Inflammatory macrophage treated with lipopolysaccharide for 1 hour (primary cell): ENCODE data around the gene XPO6.
"Not testable (repeated sequence)": the region's sequence is repeated elsewhere in the genome, so short reads cannot be mapped to it uniquely, and the experiment has no call there.

Experiments
- DNase-seq, 2 donors: peaks; one replicate each; pipeline ENCODE4 v3.0.0-alpha.2; 2020 to 2022

XPO6 gene, protein sequence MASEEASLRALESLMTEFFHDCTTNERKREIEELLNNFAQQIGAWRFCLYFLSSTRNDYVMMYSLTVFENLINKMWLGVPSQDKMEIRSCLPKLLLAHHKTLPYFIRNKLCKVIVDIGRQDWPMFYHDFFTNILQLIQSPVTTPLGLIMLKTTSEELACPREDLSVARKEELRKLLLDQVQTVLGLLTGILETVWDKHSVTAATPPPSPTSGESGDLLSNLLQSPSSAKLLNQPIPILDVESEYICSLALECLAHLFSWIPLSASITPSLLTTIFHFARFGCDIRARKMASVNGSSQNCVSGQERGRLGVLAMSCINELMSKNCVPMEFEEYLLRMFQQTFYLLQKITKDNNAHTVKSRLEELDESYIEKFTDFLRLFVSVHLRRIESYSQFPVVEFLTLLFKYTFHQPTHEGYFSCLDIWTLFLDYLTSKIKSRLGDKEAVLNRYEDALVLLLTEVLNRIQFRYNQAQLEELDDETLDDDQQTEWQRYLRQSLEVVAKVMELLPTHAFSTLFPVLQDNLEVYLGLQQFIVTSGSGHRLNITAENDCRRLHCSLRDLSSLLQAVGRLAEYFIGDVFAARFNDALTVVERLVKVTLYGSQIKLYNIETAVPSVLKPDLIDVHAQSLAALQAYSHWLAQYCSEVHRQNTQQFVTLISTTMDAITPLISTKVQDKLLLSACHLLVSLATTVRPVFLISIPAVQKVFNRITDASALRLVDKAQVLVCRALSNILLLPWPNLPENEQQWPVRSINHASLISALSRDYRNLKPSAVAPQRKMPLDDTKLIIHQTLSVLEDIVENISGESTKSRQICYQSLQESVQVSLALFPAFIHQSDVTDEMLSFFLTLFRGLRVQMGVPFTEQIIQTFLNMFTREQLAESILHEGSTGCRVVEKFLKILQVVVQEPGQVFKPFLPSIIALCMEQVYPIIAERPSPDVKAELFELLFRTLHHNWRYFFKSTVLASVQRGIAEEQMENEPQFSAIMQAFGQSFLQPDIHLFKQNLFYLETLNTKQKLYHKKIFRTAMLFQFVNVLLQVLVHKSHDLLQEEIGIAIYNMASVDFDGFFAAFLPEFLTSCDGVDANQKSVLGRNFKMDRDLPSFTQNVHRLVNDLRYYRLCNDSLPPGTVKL

DNA sequence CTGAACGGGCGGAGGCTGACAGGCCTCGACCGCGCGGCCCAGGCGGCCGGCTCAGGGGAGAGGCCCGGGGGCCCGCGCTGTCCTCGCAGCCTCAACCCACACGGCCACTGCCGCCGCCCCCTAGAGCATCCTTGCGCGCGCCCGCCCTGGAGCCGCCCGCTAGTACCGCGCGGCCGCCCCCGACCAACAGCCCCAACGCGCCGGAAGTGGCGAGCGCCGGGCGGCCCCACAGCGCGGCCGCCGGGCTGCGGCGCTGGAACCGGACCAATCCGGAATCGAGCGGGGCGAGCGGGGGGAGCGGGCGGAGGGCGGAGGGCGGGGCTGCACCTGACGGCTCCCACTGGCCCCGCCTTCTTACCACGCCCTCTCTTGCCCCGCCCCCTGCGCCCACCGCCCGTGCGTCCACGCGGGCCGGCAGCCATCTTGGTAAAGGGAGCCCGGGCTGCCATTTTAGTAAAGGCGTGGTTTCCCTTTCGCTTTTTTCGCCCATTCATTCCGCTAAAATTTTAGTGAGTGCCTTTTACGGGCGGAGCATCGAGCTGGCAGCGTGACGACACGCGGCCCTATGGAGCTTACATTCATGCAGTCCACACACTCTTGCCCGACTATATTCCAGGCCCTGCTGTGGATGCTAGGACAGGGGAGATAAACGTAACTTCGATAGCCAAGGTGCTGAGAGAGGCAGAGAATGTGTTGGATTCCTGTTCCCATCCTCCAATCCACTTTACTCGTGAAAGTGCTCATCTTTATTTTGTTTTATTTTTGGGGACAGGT lies at the start of gene XPO6:
TSS of gene XPO6 (minus strand) at position 208 of the 774 bp plus-strand sequence. CDS start 597 bp downstream, outside the sequence.
- DNase-seq = peak; percentile 89 to 99

DNA sequence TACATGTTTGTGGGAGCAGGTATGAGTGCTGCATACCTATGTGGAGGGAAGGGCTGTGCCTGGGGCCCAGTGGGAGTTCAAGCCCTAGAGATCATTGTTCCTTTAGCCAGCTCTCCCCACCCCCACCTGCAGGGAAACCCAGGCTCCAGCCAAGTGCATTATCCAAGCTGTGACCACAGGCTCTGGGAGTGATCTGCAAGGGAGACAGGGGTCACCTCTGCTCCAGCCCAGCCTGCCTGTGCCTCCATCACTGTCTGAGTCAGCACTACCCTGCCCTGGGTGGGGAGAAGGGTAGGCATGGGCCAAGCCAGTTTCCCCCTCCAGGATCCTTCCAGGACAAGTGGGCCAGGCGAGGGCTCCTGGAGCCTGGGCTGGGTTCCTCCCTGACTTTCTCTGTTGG lies 48.4 kb upstream of the XPO6 start:
- no peak for DNase-seq

DNA sequence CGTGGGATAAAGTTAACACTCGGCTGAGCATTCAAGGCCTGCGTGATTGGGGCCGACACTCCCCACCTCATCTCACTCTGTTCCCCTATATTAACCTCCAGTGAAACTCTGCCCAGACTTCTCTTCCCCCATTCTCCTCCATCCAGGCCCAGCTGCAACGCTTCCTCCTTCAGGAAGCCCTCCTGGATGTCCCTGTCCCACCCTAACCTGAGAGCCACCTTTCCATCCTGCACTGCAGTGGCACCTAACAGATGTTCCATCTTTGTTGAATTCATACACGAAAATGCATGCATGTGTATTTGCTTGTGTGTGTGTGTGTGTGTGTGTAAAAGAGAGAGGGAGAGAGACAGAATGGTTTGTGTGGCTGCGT lies 48.0 kb upstream of the XPO6 start:
- no peak for DNase-seq

DNA sequence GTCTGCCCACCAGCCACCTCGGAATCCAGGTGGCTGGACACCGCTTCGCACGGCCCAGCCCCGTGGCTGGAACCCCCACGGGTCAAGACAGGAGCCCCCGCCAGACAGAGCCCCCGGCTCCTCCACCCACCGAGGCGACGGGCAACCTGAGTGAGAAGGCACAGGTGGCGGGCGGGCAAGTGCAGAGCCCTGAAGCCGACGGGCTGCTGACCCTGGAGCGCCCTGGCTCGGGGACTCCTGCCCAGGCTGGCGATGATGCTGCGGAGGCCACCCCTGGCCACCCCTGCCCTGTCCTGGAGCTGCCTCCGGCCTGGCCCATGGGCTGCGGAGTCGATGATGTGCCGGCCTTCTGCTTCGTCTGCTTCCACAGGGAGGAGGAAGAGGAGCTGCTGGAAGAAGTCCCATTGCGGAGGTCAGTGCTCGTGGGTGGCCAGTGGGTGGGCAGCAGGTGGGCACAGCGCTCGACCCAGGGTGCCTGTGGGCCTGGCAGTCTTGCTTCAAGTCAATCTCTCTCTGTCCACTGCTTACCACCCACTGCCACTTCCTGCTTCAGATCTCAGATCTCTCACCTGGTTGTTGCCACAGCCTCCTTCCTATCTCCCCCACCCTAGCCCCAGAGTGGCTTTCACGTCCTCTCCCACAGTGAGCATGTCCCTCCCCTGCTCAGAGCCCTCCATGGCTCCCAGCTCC lies 47.5 kb upstream of the XPO6 start:
- no peak for DNase-seq

DNA sequence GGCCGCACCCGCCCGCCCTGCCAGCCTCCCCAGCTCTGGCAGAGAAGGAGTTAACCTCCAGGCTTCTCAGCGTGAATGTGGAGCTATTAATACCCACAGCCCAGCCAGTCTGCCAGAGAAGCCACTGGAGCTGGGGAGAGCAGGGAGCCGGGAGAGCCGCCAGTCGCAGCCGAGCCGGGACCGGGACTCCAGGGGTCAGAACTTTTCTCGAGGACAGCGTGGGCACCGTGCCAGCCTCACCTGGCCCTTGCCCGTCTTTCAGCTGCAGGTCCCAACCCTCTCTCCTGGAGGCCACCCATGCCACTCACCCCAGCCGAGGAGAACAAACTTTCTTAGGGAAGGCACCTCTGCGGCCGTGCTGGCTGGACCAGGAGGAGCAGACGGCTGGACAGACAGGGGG lies 46.8 kb upstream of the XPO6 start:
- no peak for DNase-seq

DNA sequence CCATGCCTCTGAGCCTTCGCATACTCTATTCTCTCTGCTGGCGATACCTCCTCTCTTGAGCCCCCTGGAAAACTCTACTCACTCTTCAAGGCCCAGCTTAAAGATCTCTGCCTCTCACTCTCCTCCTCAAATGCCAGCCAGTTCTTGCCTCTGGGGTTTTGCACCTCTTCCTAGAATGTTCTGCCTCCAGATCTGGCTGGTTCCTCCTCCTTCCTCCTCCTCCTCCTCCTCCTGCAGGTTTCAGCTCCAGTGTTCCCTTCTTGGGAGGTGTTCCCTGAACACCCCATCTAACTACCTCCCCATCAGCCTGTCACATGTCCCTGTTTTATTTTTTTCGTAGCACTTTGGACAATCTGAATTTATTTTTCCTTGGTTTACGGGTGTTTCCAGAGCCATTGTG lies 45.5 kb upstream of the XPO6 start:
- no peak for DNase-seq

DNA sequence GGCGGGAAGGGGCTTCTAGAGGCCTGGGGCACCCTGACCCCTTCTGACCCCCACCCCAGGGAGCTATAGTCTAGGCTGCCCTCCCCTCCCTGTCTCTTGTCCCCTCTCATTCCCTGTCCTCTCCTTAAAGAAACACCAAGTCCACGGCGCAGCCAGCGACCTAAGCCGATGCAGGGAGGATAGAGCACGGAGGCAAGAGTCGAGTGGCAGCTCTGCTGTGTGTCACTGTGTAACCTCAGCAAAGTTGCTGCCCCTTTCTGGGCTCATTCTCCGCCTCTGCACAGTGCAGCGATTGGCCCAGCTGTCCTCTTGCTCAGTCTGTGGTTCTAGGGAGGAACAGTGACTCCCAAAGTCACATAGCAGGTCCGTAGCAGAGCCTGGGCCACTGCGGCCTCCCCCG lies 44.1 kb upstream of the XPO6 start:
- DNase-seq = no peak

DNA sequence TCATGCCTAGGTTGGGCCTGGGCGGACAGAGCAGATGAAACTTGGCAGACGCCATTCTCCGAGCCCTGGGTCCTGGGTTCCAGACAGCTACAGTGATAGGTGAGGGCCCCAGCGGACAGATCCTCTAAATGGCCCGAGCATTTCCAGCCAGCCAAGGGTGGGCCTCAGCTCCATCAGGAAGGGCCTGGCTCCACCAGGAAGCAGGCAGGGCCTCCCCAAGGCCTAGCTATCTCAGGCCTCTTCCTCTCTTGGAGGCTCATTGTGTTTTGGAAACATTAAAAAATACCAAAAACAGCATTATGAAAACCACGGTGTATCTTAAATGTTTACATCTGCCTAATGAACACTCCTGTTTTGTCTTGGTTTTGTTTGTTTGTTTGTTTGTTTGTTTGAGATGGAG lies 42.4 kb upstream of the XPO6 start:
- no peak for DNase-seq

DNA sequence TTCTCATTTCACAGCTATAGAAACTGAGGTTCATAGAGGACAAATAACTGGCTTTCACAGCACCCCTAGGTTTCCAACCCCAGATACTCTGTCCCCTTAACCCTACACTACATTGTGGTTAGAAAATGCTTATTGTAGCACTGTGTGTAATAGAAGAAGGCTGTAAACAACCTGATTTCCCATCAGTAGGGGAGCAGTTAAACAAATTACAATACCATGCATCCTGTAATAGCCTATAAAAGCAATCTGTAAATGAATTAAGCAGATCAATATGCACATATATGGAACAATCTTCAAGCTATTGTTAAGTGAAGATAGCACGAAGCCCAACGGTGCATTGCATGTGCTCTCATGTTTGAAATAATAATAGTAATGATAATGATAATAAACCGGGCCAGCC lies 39.2 kb upstream of the XPO6 start:
- DNase-seq = no peak

DNA sequence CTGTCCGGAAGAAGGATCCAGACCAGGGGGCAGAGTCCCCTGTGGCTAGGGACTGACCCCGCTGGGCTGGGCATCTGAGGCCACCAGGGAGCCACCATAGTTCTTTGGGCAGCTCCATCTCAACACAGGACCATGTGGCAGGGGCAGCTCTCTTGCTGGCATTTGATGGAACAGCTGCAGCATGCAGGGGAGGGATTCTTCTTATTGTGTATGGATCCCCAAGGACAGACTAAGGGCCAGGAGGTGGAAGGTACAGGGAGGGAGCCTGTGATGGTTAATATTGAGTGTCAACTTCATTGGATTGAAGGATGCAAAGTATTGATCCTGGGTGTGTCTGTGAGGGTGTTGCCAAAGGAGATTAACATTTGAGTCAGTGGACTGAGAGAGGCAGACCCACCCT lies 37.7 kb upstream of the XPO6 start:
- DNase-seq = not testable (repeated sequence)

DNA sequence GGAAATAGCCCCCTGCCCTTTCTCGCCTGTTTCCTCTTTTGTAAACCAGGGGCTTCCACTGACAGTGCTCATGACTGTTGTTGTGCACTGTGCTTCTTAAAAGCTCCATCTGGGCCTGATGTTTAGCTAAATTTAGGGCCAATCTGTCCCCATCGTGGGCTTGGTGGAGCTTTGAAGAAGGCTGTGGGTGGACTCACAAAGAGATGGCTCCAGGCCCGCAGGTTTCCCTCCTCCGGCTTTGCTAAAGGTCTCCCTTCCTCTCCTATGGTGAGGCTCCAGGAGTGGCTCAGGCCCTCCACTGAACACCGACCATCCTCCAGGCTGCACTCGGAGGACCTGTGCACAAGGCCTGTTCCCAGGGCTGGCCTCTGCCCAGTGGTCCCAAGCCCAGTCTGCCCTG lies 30.2 kb upstream of the XPO6 start:
- DNase-seq = no peak

DNA sequence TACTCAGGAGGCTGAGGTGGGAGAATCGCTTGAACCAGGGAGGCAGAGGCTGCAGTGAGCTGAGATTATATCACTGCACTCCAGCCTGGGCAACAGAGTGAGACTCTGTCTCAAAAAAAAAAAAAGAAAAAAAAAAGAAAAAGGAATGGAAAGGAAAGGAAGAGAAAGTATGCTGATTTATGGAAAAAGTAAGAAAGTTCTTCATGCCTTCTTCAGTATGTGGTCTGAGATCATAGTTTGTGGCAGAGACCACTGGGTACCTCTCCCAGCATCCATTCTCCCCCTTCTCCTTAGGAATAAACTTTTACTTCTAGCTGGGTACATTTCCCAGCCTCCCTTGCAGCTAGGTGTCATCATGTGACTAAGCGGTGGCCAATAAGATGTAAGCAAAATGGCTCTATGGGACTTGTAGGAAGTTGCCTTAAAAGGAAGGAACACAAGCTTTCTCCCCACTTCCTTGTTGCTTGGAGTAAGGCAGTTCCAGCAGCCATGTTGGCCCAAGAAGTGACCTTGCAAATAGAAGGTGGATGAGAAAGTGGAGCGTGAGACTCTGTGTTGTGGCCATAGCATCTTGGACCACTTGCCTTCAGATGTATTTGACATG lies 26.1 kb upstream of the XPO6 start:
- DNase-seq = peak in 1 of 2 donors; percentile 8

DNA sequence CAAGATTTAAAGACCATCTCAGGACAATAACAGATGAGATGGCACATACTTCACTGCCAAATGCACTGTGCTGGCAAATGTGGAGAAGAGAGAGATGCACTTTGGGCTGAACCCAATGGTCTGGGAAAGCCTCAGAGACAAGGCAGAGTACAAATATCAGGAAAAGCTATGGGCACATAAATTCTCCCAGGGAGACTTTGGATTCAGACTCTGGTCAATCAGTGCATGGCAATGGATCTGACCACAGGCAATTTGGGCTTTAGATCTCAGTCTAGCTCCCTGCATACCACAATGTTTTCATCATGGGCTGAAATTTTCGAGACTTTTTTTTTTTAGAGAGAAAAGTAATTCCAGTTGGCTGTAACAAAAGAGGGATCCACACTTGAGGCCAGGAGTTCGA lies 20.0 kb upstream of the XPO6 start:
- no peak for DNase-seq

DNA sequence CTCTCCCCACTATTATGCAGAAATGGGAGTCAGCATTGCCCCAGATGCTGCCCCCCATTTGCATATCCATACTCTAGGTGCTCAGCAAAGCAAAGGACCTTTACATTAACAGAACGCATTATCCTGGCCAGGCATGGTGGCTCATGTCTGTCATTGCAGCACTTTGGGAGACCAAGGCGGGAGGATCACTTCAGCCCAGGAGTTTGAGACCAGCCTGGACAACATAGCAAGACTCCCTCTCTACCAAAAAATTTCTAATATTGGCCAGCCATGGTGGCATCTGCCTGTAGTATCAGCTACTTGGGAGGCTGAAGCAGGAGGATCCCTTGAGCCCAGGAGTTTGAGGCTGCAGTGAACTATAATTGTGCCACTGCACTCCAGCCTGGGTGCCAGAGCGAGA lies 12.1 kb upstream of the XPO6 start:
- DNase-seq = not testable (repeated sequence)

DNA sequence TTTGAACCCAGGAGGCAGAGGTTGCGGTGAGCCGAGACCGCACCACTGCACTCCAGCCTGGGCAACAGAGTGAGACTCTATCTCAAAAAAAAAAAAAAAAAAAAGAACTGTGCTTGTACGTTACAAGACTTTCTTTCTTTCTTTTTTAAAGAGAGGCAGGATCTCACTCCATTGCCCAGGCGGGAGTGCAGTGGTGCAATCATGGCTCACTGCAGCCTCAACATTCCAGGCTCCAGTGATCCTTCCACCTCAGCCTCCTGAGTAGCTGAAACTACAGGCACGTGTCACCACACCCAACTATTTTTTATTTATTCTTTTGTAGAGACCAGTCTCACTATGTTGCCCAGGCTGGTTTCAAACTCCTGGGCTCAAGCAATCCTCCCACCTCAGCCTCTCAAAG lies 8.0 kb upstream of the XPO6 start:
- not testable (repeated sequence) for DNase-seq

DNA sequence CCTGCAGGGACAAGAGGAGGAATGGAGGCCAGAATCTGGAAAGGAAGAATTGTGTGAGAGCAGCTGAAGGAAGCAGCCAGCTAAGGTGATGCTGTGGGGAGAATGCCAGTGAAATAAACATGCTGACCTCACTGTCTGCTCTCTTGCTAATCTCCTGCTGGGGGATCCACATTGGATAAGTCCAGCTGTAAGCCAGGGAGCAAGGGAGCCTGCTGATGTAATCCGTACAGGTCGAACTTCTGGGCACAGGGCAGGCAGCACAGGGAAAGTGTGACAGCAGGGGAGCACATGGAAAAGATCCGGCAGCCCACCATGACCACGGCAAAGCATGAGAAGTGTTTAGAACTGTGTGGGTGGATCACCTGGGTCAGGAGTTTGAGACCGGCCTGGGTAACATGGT lies 7.5 kb upstream of the XPO6 start:
- no peak for DNase-seq

DNA sequence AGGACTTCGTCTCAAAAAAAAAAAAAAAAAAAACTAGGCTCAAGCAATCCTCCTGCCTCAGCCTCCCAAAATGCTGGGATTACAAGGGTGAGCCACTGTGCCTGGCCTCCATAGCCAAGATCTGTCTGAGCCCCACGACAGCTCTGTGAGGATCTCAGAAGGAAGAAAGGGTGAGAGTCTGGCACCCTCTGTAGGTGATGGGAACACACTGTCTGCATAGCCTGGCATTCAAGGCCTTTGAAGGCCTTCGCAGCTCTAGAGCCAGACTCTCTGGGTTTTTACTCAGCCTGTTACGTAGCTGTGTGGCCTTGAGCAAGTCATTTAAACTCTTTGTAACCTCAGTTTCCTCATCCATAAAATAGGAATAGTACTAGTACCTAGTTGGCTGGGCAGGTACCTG lies 6.3 kb upstream of the XPO6 start:
- DNase-seq = peak; percentile 53 to 69

DNA sequence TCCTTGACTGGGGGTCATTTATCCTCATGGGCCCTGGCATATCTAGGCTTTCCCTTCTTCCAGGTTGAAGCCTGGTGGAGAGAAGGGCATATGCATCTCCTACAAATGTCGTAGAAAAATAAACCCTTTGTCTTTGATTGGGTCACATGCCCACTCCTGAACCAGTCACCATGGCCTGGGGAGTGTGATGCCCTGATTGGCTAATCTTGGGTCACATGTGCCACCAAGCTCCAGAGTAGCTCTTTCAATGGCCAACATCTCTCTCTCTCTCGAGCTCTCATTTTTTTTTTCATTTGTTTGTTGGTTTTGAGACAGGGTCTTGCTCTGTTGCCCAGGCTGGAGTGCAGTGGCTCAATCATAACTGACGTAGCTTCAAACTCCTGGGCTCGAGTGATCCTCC lies 5.6 kb upstream of the XPO6 start:
- DNase-seq = no peak

DNA sequence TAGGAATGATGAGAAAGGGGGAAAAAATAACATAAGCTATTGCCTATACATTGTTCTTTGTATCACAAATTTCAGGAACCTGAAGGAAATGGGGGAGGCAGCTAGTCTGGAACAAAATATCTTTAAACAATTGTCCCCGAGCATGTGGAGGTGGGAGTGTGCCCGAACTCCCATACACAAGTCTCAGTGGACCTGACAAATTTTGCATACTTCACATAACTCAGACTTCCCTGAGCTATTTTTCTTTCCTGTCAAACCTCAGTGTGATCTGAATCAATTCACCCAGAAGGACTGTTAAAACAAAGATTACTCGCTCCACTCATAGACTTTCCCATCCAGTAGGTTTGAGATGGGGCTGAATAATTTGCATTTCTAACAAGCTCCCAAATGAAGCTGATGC lies 1.6 kb upstream of the XPO6 start:
- DNase-seq = no peak

DNA sequence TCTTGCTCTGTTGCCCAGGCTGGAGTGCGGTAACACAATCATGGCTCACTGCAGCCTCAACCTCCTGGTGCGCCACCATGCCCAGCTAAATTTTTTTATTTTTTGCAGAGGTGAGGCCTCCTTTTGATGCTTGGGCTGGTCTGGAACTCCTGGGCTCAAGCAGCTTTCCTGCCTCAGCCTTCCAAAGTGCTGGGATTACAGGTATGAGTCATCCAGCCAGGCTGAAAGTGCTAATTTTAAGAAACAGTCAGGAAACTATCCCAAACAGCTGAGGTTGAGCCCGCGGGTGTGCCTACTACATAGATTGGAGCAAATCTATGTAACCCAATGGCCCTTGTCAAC lies 738 bp upstream of the XPO6 start:
- DNase-seq = no peak

DNA sequence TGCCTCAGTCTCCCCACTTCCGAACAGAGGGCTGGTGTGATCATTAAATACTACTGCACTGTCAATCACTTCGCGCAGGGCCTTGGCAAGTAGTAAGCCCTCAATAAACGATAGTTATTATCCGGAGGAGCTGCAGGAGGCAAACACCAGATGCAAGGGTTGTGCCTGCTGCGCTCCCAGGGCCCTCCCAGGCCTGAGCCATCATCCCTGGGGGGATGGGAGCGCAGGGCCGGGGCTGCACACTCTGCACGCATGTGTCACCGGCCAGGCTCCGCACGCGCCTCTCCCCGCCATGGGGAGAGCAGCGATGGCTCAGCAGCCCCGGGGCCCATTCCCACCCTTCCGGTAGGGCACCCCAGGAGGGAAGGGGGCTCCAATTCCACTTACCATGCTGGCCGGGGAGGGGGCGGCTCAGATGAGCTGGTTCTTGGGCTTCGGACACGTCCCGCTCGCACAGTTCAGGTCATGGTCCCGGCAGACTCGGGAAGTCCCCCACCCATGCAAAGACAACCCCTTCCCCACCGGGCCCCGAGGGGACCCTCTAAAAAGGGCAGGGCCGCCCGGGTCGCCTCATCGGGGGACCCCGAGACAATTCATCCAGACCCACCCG lies 681 bp downstream of the XPO6 start:
- DNase-seq = peak; percentile 24 to 43

DNA sequence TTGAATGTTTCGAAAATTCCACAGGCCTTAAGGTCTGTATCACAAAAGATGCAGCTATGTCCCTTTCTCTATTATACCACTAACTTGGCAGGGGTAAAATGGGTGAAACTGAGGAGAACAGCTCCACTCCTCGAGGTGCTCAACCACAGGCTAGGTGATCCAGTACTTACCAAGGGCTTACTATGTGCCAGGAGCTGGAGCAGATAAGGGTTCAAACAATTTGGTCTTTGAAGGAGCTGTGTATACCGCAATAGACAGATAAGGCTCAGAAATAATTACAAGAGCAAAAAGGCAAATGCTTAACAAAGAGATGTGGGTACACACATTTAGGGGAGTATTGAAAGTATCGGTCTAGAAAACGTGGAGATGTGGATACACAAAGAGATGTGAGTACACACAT lies 1.5 kb downstream of the XPO6 start:
- no peak for DNase-seq
